A375 (cell line): Measurements from ENCODE around the gene NR1H2. TPM values are rescaled to one million over a fixed set of nuclear protein-coding genes. Genes with fewer than 3 reads are reported as not detected.

Experiments used
- total RNA-seq: library from RNA; depleted of rRNA; stranded (reverse); fragments of >200 nt; shearing (Covaris generic); gene quantifications from 2 replicates; pipeline ENCODE4 v1.2.3, GENCODE V29; 2014; rRNA removed

Gene NR1H2
- total RNA-seq, result 117 and 120 TPM in 2 replicates

GRCh38 chr19:50376166-50377050 is at the start of gene NR1H2:
Gene NR1H2 (plus strand): TSS chr19:50376457. CDS start chr19:50377606, 1,149 bp downstream.

DNA sequence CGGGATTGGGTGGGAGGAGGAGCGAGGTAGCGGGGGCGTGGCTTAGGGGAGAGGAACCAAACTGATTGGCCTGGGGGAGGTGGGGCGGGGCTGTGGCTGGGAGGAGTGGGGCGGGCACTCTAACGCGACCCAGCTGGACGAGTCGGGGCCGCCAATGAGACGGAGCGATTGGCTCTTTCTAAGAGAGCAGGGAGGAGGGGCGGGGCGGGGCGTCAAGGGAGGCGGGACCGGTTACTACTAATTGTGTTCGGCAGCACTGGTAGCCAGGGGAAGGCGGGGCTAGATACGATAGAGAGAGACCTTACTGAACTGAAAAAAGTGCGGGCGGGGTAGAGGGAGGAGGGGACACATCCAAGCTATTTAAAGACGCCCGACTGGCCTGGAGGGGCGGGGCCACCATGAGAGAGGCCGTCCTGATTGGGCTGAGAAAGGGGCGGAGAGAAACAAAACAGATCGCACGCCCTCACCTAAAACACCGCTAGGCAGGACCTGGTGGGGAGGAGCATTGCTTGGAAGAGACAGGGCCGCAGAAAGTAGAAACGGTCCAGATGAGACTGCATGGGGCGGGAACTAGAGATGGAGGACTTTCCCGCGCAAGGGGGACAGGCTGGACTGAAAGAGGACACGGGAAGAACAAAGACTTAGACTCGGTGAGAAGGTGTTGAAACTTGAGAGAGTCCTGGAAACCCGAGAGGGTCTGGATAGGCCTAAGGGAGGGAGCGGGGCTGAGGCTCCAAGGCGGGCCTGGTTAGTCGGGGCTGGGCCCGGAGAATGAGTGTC is 46.9 kb upstream of the NR1H2 start, which contains the start of gene KCNC3:
Gene KCNC3, minus strand, starts transcription at position 232 of the 780 bp plus-strand sequence. CDS start 295 bp downstream, outside the sequence.

DNA sequence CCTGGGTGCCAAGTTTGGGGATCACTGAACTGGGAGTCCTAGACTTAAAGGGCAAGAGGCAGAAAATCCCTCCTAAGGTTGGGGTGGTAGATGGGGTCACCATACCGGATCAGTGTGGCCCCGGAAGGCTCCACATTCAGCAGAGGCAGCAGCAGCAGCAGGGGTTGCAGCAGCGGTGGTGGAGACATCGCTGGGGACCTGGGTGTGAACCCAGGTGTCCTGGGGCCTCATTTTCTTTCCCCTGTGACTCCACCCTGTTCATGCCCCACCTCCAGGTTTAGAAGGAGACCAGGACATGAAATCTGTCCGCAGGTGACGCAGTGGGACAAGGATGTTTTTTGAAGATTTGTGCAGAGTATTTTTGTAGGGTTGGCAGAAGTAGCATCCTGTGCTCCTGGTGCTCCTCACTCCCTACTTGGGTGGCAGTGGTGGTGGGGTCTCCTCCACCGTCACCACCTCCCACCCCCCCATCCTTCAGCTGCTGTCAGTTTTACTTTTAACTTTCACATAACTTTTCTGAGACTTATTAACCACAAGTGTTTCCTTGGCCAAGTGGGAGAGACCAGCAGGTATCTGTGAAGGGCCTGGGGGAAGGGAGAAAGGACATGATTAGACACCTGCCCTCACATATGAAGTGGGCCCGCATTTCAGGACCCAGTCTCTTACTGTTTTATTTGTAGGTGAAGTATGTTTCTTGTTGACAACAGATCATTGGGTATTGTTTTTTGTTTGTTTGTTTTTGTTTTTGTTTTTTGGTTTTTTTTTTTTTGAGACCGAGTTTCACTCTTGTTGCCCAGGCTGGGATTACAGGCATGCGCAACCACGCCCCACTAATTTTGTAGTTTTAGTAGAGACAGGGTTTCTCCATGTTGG is 10.6 kb upstream of the NR1H2 start, which contains the start of gene NAPSA:
Gene NAPSA, minus strand, starts transcription at position 206 of the 873 bp plus-strand sequence. Its CDS starts 18 bp downstream, at position 188.

GRCh38 chr19:50383852-50384684 is 7.8 kb downstream of the NR1H2 start, which contains the start of gene POLD1:
Gene POLD1 (plus strand): TSS chr19:50384347. CDS start chr19:50398852, 14,505 bp downstream.

DNA sequence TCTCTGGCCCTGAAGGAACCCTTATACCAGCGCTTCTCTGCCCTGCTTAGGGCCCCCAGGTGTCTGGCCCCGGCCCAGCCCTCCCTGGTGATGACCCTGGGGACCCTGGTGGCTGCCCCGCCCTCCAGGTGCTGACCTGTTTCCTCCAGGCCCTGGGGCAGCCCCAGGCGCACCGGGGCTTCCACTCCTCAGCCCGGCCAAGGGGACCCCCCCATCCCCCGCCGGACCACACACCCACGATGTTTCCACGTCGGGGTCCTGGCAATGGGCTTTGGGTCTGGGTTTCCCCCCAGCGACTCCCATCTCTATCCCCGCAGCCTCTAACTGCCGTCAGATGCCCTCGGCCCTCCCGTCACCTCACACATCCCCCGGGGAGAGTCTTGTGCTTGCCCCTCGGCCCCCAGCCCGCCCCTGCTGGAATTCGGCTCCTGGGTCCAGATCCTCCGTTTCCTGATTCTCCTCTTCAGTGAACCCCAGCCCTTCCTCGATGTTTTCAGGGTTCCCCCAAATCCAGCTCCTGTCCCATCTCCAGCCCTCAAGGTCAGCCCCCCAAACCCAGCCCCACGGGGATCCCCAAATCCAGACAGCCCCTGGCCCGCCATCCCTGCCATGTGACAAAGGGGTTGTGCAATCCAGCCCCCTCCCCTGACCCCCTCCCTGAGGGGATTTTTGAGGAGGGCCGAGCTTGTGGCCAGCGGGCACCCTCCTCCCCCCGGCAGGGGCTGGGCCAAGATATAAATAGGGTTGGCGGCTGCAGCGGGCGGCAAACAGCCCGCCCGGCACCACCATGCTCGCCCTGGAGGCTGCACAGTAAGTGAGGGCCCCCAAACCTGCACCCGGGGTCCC is 42.1 kb downstream of the NR1H2 start, which contains the start of gene SPIB:
Gene SPIB, plus strand, starts transcription at position 763 of the 846 bp plus-strand sequence. Its CDS starts 25 bp downstream, at position 788.

DNA sequence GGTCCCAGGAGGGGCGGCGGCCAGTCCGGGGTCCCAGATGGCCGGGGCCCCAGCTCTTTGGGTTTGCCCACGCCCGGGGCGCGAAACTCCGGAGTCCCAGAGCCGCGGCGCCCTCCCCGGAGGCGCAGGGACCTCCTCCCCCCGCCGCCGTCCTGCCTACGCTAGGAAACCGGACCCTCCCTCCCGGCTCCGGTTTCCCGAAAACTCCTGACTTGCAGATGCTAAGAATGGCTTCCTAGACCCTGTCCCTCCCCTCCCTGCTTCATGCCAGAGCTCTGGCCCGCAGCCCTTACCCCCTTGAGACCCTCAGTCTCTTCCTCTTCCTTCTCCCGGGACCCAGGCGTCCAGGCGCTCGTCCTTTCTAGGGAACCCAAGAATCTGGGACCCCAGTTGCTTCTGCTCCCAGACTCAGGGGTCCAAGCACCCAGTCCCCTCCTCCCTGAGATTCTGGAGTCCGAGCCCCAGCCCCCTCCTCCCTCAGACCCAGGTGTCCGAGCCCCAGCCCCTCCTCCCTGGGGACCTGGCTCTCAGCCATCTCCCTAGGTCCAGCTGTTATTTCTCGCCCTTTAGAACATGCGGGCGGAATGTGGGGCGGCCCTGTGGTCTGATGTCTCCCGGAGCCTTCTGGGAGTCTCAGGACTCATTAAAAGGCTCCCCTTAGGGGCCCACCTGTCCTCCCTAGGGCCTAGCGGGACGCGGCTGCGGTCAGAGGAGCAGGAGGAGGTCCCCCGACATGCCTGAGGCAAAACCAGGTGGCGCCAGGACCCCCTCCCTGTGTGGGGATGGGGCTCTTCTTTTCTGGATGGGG is 56.2 kb downstream of the NR1H2 start, which contains the start of gene MYBPC2:
Gene MYBPC2, plus strand, starts transcription at position 672 of the 808 bp plus-strand sequence. Its CDS starts 62 bp downstream, at position 734.

Other genes starting within 250 kb of the NR1H2 start
- not detected in 2 replicates for gene IZUMO2, start 213.2 kb upstream of the NR1H2 start, total RNA-seq
- 6.8 and 6.9 TPM in 2 replicates for gene MYH14, start 172.8 kb upstream of the NR1H2 start, total RNA-seq
- gene KCNC3, start 47.1 kb upstream of the NR1H2 start, total RNA-seq, result 1.2 and 1.5 TPM in 2 replicates
- not detected in 2 replicates for gene NAPSA, start 10.8 kb upstream of the NR1H2 start, total RNA-seq
- gene POLD1, start 7.9 kb downstream of the NR1H2 start, total RNA-seq, result 130 and 138 TPM in 2 replicates
- gene SPIB, start 42.5 kb downstream of the NR1H2 start, total RNA-seq, result 0.11 TPM in 1 of 2 replicates, not detected in the other
- not detected in 2 replicates for gene MYBPC2, start 56.4 kb downstream of the NR1H2 start, total RNA-seq
- 40.9 and 44.9 TPM in 2 replicates for gene EMC10, start 100.0 kb downstream of the NR1H2 start, total RNA-seq
- 0.15 and 0.88 TPM in 2 replicates for gene GARIN5A, start 100.4 kb downstream of the NR1H2 start, total RNA-seq
- gene JOSD2, start 134.7 kb downstream of the NR1H2 start, total RNA-seq, result 42.8 and 58.6 TPM in 2 replicates
- gene ASPDH, start 137.5 kb downstream of the NR1H2 start, total RNA-seq, result not detected in 2 replicates
- gene LRRC4B, start 192.0 kb downstream of the NR1H2 start, total RNA-seq, result 7.4 and 8.4 TPM in 2 replicates